PC-3 (cell line): ENCODE measurements around the gene MTPN. TPM values are rescaled to one million over a fixed set of nuclear protein-coding genes. Genes with fewer than 3 reads are reported as not detected.

Source experiments
- ATAC-seq: fragments of 200-7000 bp; cut with Tn5 transposase; 2 replicates; pipeline ENCODE4 v1.9.1; 2020; ENCODE audit warnings: mild to moderate bottlenecking, moderate library complexity
- BruUV-seq: library from RNA; stranded (reverse); fragments of 400-500 nt; replicated peaks from 2 replicates; lab custom pipeline; 2021; lab: Mats Ljungman, UMichigan
- CTCF ChIA-PET: fragments of 300-600 bp; sonication (Branson Sonifier 250); formaldehyde crosslinking; loops from one replicate; lab custom pipeline; 2022; ENCODE audit warnings: antibody characterized with exemption; lab: Charles Lee
- POLR2A ChIA-PET: fragments of 300-600 bp; sonication (Branson Sonifier 250); formaldehyde crosslinking; loops from one replicate; lab custom pipeline; 2022; ENCODE audit warnings: antibody characterized with exemption; ENCODE audit not compliant: unreplicated experiment; lab: Charles Lee
- DNase-seq: peaks from one replicate; pipeline ENCODE4 v3.0.0-alpha.2; 2015
- H2AFZ ChIP-seq: fragments of 300-600 bp; sonication (generic); 2 replicates; pipeline ENCODE4 v1.6.0; 2016; ENCODE audit warnings: antibody characterized with exemption, low read length
- H3F3A ChIP-seq: fragments of 300-600 bp; sonication (generic); one replicate; pipeline ENCODE4 v1.6.0; 2017; ENCODE audit warnings: antibody characterized with exemption, low read length, control low read depth, mild to moderate bottlenecking; ENCODE audit not compliant: unreplicated experiment
- H3K27ac ChIP-seq: fragments of 300-600 bp; sonication (generic); 2 replicates; pipeline ENCODE4 v1.5.1; 2016; ENCODE audit warnings: mild to moderate bottlenecking, low read length
- H3K27me3 ChIP-seq: fragments of 300-600 bp; sonication (generic); 2 replicates; pipeline ENCODE4 v1.6.1; 2016; ENCODE audit warnings: low read length, mixed read lengths
- H3K36me3 ChIP-seq: fragments of 300-600 bp; sonication (generic); 2 replicates; pipeline ENCODE4 v1.6.1; 2016; ENCODE audit warnings: low read depth, mixed run types, low read length, mixed read lengths
- H3K4me1 ChIP-seq: fragments of 300-600 bp; sonication (generic); 2 replicates; pipeline ENCODE4 v1.5.1; 2016; ENCODE audit warnings: low read length; ENCODE audit not compliant: insufficient read depth
- H3K4me2 ChIP-seq: fragments of 300-600 bp; sonication (generic); 2 replicates; pipeline ENCODE4 v1.6.0; 2016; ENCODE audit warnings: low read length
- H3K4me3 ChIP-seq: fragments of 300-600 bp; sonication (generic); 2 replicates; pipeline ENCODE4 v1.5.1; 2016; ENCODE audit warnings: mild to moderate bottlenecking, low read length, mixed read lengths
- H3K79me2 ChIP-seq: fragments of 300-600 bp; sonication (generic); 2 replicates; pipeline ENCODE4 v1.6.1; 2017; ENCODE audit warnings: low read length, mixed read lengths
- H3K9ac ChIP-seq: fragments of 300-600 bp; sonication (generic); 2 replicates; pipeline ENCODE4 v1.6.0; 2016; ENCODE audit warnings: mild to moderate bottlenecking, low read length
- H3K9me2 ChIP-seq: fragments of 300-600 bp; sonication (generic); replicated peaks from 2 replicates; pipeline ENCODE4 v1.6.1; 2016; ENCODE audit warnings: mixed run types, low read length, mixed read lengths
- H3K9me3 ChIP-seq: fragments of 300-600 bp; sonication (generic); 2 replicates; pipeline ENCODE4 v1.6.1; 2016; ENCODE audit warnings: low read length, mixed read lengths
- H4K20me1 ChIP-seq: fragments of 300-600 bp; sonication (generic); 2 replicates; pipeline ENCODE4 v1.6.1; 2016; ENCODE audit warnings: low read length, mixed read lengths
- EZH2 ChIP-seq: fragments of 300-600 bp; sonication (generic); IDR thresholded peaks from one replicate; pipeline ENCODE4 v1.6.1; 2017; ENCODE audit warnings: antibody characterized with exemption, mild to moderate bottlenecking, low read length; ENCODE audit not compliant: unreplicated experiment
- EZH2phosphoT487 ChIP-seq: fragments of 300-600 bp; sonication (generic); IDR thresholded peaks from 2 replicates; pipeline ENCODE4 v1.6.1; 2018; ENCODE audit warnings: mild to moderate bottlenecking, antibody characterized with exemption, low read length, borderline replicate concordance
- intact Hi-C: fragments of 100-400 bp; cut with micrococcal nuclease; formaldehyde crosslinking; loops from 2 replicates; pipeline ENCODE4 v1.9.0; 2023
- total RNA-seq: library from RNA; depleted of rRNA; stranded (reverse); fragments of >200 nt; gene quantifications from 2 replicates; pipeline ENCODE4 v1.2.3, GENCODE V29; 2014
- TF ChIP-seq, protein P1 (sequence below): fragments of 300-600 bp; sonication (generic); conservative IDR thresholded peaks from 2 replicates; pipeline ENCODE4 v1.5.1; 2017; ENCODE audit warnings: antibody characterized with exemption, low read depth, mild to moderate bottlenecking, low read length

The MTPN gene
- total RNA-seq, 1 experiment from 2014 or later: 96.0 TPM

DNA sequence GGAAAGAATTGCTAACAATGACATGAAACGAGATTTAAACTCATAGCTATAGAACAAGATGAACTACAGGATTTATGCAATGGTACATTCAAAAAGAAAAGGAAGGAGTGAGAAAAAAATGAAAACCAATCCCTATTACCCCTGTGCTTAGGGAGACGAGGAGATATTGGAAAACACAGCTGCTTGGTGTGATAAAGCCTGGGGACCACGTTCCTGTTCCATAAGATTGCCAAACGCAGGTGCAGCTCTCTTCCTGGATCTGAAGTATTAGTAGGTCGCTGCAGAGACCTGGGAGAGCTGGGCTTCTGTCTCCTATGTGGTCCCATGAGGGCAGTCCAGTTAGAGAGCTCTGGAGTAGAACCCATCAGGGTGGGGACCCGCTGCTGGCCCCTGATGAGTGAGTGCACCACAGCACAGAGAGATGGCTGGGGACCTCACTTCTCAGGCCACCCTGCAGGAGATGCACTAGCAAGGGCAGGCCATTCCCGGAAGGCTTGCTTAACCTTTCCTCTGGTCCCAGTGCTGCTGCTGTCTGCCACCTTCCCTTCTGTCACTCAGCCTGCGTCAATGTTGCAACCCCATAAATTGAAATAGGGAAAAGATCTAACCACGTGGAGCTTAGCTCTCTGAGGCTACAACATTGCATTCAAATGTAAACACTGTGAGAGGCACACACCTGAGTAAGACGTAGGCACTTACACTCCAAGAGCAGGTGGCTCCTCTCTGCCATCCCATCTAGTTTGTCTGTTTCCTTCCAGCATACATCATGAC lies 57.9 kb downstream of the MTPN start:
- H3K9me2 ChIP-seq: no peaks in the 10 kb centered on the region
- H4K20me1 ChIP-seq: no peaks in the 10 kb centered on the region
- no peak for DNase-seq
- H3K27ac ChIP-seq: no peak overlapping the region
- H3K36me3 ChIP-seq: no peaks in the 10 kb centered on the region
- intact Hi-C loops: no loop called here
- no peak for ATAC-seq
- ChIA-PET POLR2A (no interaction called here), CTCF (no interaction called here)
- H3F3A ChIP-seq: no peaks in the 10 kb centered on the region
- TF ChIP-seq EZH2phosphoT487 (no peak), EZH2 (no peak)
- TF ChIP-seq, protein P1, sequence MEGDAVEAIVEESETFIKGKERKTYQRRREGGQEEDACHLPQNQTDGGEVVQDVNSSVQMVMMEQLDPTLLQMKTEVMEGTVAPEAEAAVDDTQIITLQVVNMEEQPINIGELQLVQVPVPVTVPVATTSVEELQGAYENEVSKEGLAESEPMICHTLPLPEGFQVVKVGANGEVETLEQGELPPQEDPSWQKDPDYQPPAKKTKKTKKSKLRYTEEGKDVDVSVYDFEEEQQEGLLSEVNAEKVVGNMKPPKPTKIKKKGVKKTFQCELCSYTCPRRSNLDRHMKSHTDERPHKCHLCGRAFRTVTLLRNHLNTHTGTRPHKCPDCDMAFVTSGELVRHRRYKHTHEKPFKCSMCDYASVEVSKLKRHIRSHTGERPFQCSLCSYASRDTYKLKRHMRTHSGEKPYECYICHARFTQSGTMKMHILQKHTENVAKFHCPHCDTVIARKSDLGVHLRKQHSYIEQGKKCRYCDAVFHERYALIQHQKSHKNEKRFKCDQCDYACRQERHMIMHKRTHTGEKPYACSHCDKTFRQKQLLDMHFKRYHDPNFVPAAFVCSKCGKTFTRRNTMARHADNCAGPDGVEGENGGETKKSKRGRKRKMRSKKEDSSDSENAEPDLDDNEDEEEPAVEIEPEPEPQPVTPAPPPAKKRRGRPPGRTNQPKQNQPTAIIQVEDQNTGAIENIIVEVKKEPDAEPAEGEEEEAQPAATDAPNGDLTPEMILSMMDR: no peak
- H3K4me1 ChIP-seq: peaks cover 9% of the 10 kb centered on the region
- no peaks in the 10 kb centered on the region for H3K9me3 ChIP-seq
- no peak overlapping the region for H2AFZ ChIP-seq
- H3K27me3 ChIP-seq: no peaks in the 10 kb centered on the region
- H3K79me2 ChIP-seq: no peaks in the 10 kb centered on the region
- H3K9ac ChIP-seq: no peak overlapping the region
- H3K4me3 ChIP-seq: no peak overlapping the region
- BruUV-seq: no TSS peak
- H3K4me2 ChIP-seq: no peak overlapping the region

DNA sequence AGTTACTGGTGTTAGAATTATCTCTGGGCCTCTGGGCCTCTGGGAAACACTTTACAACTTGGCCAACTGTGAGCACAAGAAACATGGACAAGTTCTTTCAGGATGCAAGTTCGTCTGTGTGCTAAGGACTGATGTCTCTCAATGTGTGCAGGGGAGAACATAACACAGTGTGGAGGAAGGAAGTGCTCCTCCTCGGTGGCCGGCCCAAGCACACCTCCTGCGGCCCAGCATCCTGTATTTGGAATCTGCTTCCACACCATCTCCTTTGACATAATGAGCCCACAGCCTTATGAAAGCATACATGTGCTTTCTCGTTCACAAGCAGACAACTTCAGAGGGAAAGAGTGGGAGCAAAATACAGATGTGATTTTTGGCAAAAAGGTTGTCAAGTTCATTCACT lies 59.0 kb downstream of the MTPN start:
- H3K9ac ChIP-seq: no peak overlapping the region
- TF ChIP-seq, protein P1: no peak
- TF ChIP-seq EZH2: no peak
- TF ChIP-seq EZH2phosphoT487: no peak
- no peak for ATAC-seq
- H3K9me2 ChIP-seq: no peaks in the 10 kb centered on the region
- ChIA-PET CTCF (no interaction called here), POLR2A (no interaction called here)
- no peaks in the 10 kb centered on the region for H3K79me2 ChIP-seq
- no peaks in the 10 kb centered on the region for H3K9me3 ChIP-seq
- no peak overlapping the region for H2AFZ ChIP-seq
- H3K27ac ChIP-seq: no peak overlapping the region
- intact Hi-C loops: no loop called here
- DNase-seq: no peak
- no peaks in the 10 kb centered on the region for H3F3A ChIP-seq
- H4K20me1 ChIP-seq: no peaks in the 10 kb centered on the region
- no peak overlapping the region for H3K4me3 ChIP-seq
- no peak overlapping the region for H3K4me2 ChIP-seq
- no peaks in the 10 kb centered on the region for H3K36me3 ChIP-seq
- 0 out of 2 replicates have a peak, but pooled peaks cover 3% of the 10 kb centered on the region for H3K4me1 ChIP-seq
- no peaks in the 10 kb centered on the region for H3K27me3 ChIP-seq
- BruUV-seq: no TSS peak

DNA sequence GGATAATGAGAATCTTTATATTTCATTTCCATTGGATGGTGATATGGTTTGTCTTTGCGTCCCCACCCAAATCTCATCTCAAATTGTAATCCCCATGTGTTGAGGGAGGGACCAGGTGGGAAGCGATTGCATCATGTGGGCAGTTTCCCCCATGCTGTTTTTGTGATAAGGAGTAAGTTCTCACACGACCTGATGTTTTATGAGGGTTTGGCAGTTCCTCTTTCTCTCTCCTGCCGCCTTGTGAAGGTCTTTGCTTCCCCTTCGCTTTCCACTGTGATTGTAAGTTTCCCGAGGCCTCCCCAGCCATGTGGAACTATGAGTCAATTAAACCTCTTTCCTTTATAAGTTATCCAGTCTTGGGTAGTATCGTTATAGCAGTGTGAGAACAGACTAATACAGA lies 59.4 kb downstream of the MTPN start:
- Histone ChIP-seq H3K4me3 (no peak overlapping the region), H3F3A (no peaks in the 10 kb centered on the region), H3K4me1 (no peaks in the 10 kb centered on the region), H3K9ac (no peak overlapping the region), H3K36me3 (no peaks in the 10 kb centered on the region), H3K79me2 (no peaks in the 10 kb centered on the region), H3K9me2 (no peaks in the 10 kb centered on the region), H3K27me3 (no peaks in the 10 kb centered on the region), H2AFZ (no peak overlapping the region), H3K4me2 (no peak overlapping the region), H3K27ac (no peak overlapping the region), H3K9me3 (no peaks in the 10 kb centered on the region), H4K20me1 (no peaks in the 10 kb centered on the region)
- no TSS peak for BruUV-seq
- CTCF ChIA-PET: no interaction called here
- intact Hi-C loops: no loop called here
- ATAC-seq (no peak), DNase-seq (no peak)
- POLR2A ChIA-PET: no interaction called here
- TF ChIP-seq EZH2phosphoT487 (no peak), EZH2 (no peak)
- TF ChIP-seq, protein P1: no peak
